Neural cell (in vitro differentiated cells): ENCODE measurements around the gene SCUBE2. TPM values are rescaled to one million over a fixed set of nuclear protein-coding genes. Genes with fewer than 3 reads are reported as not detected.

Experiments
- H2AFZ ChIP-seq: fragments of 200-600, 300-800 bp; sonication (generic), shearing (Covaris generic); 2 replicates; pipeline ENCODE4 v1.6.0; 2014; ENCODE audit warnings: low read depth, mild to moderate bottlenecking, antibody characterized with exemption, low read length, moderate library complexity
- H3F3A ChIP-seq: fragments of 200-600 bp; shearing (Covaris generic); 2 replicates; pipeline ENCODE4 v1.6.1; 2016; ENCODE audit warnings: mild to moderate bottlenecking, moderate library complexity, mixed read lengths, antibody characterized with exemption, low read length; ENCODE audit not compliant: insufficient read depth, poor library complexity, severe bottlenecking
- H3K27ac ChIP-seq: fragments of 200-600, 300-800 bp; sonication (generic), shearing (Covaris generic); 2 replicates; pipeline ENCODE4 v1.5.1; 2014; ENCODE audit warnings: mild to moderate bottlenecking, low read length, moderate library complexity
- H3K27me3 ChIP-seq: fragments of 300-800, 200-600 bp; sonication (generic), shearing (Covaris generic); 2 replicates; pipeline ENCODE4 v1.6.0; 2014; ENCODE audit warnings: mild to moderate bottlenecking, low read depth, low read length, moderate library complexity; ENCODE audit not compliant: insufficient read depth
- H3K36me3 ChIP-seq: fragments of 300-800, 200-600 bp; sonication (generic), shearing (Covaris generic); 2 replicates; pipeline ENCODE4 v1.5.1; 2014; ENCODE audit warnings: mild to moderate bottlenecking, antibody characterized with exemption, low read length, moderate library complexity; ENCODE audit not compliant: insufficient read depth
- H3K4me2 ChIP-seq: fragments of 300-800, 200-600 bp; sonication (generic), shearing (Covaris generic); 2 replicates; pipeline ENCODE4 v1.6.0; 2014; ENCODE audit warnings: mild to moderate bottlenecking, low read length
- H3K4me3 ChIP-seq: fragments of 300-800, 200-600 bp; sonication (generic), shearing (Covaris generic); 2 replicates; pipeline ENCODE4 v1.5.1; 2014; ENCODE audit warnings: mild to moderate bottlenecking, low read length, moderate library complexity
- H3K79me2 ChIP-seq: fragments of 200-600 bp; shearing (Covaris generic); replicated peaks from 2 replicates; pipeline ENCODE4 v1.6.0; 2014; ENCODE audit warnings: mild to moderate bottlenecking, low read length, moderate library complexity; ENCODE audit not compliant: insufficient read depth
- H3K9ac ChIP-seq: fragments of 300-800, 200-600 bp; sonication (generic), shearing (Covaris generic); 2 replicates; pipeline ENCODE4 v1.6.1; 2016; ENCODE audit warnings: mild to moderate bottlenecking, low read length, mixed read lengths
- H3K9me2 ChIP-seq: fragments of 200-600 bp; shearing (Covaris generic); 2 replicates; pipeline ENCODE4 v1.6.1; 2016; ENCODE audit warnings: mild to moderate bottlenecking, low read length, mixed read lengths; ENCODE audit not compliant: insufficient read depth
- H3K9me3 ChIP-seq: fragments of 200-600, 300-800 bp; sonication (generic), shearing (Covaris generic); 2 replicates; pipeline ENCODE4 v1.6.1; 2016; ENCODE audit warnings: mild to moderate bottlenecking, mixed run types, low read length, moderate library complexity, mixed read lengths
- H4K20me1 ChIP-seq: fragments of 200-600 bp; shearing (Covaris generic); 2 replicates; pipeline ENCODE4 v1.6.1; 2016; ENCODE audit warnings: mild to moderate bottlenecking, mixed run types; ENCODE audit not compliant: insufficient read depth
- CTCF ChIP-seq: fragments of 450-650 bp; IDR thresholded peaks from 2 replicates; pipeline ENCODE4 v1.5.1; 2014; ENCODE audit warnings: antibody characterized with exemption, mild to moderate bottlenecking, moderate library complexity; ENCODE audit not compliant: poor library complexity, severe bottlenecking
- EP300 ChIP-seq: fragments of 450-650 bp; conservative IDR thresholded peaks from 2 replicates; pipeline ENCODE4 v1.6.1; 2014; ENCODE audit warnings: antibody characterized with exemption, mild to moderate bottlenecking, moderate library complexity; ENCODE audit not compliant: poor library complexity, severe bottlenecking
- EZH2 ChIP-seq: fragments of 200-600, 300-800 bp; shearing (Covaris generic), sonication (generic); IDR thresholded peaks from 2 replicates; pipeline ENCODE4 v1.6.1; 2014; ENCODE audit warnings: antibody characterized with exemption, low read length, borderline replicate concordance, mild to moderate bottlenecking; ENCODE audit not compliant: insufficient read depth, poor library complexity, severe bottlenecking
- MXI1 ChIP-seq: fragments of 450-650 bp; conservative IDR thresholded peaks from 2 replicates; pipeline ENCODE4 v1.6.1; 2014; ENCODE audit warnings: antibody characterized with exemption, mild to moderate bottlenecking; ENCODE audit not compliant: poor library complexity, severe bottlenecking
- POLR2AphosphoS5 ChIP-seq: IDR thresholded peaks from 2 replicates; pipeline ENCODE4 v1.6.1; 2012
- RAD21 ChIP-seq: fragments of 450-650 bp; conservative IDR thresholded peaks from 2 replicates; pipeline ENCODE4 v1.6.1; 2014; ENCODE audit warnings: antibody characterized with exemption, mild to moderate bottlenecking, moderate library complexity
- SMC3 ChIP-seq: fragments of 450-650 bp; conservative IDR thresholded peaks from 2 replicates; pipeline ENCODE4 v1.6.1; 2014; ENCODE audit warnings: antibody characterized with exemption, mild to moderate bottlenecking, moderate library complexity; ENCODE audit not compliant: poor library complexity
- TAF1 ChIP-seq: IDR thresholded peaks from 2 replicates; pipeline ENCODE4 v1.6.1; 2012; ENCODE audit warnings: low read depth
- polyA plus RNA-seq: library from polyadenylated mRNA; depleted of rRNA; stranded (reverse); fragments of >200 nt; gene quantifications from 2 replicates; pipeline ENCODE4 v1.2.3, GENCODE V29; 2014
- TF ChIP-seq, protein P1 (sequence below): IDR thresholded peaks from 2 replicates; pipeline ENCODE4 v1.6.1; 2012; ENCODE audit warnings: borderline replicate concordance

Gene SCUBE2
- polyA plus RNA-seq, 1 donor from 2014 or later: 2.6 TPM

DNA sequence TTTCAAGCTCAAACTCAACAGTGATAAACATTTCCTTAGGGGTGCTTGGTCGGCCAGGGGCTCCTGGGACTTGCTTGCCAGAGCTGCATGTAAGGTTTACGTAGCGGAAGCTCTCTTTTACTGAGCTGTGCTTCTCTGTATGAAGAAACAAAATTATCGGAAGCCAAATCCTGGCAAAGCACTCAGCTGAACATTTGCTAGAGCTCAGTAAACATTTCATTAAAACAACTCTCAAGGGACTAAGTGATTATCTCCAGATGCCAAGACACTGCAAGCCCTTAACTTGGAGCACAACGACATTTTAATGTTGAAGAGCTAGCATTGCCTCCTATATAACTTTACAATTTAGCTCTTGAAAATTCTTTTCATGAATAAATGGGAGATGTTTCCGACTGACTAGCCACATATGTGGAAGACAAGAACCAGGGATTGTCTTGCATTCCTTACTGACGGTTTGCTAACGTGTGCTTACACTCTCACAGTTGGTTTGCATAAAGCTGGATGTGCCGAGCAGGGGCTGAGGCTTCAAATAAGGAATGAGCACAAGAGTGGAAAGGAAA, 43.4 kb downstream of the SCUBE2 start:
- Histone ChIP-seq H3K27ac (no peak overlapping the region), H2AFZ (no peak overlapping the region)

GRCh38 chr11:9046481-9046880, 44.9 kb downstream of the SCUBE2 start:
- no peaks in the 10 kb centered on the region for H4K20me1 ChIP-seq
- H3F3A ChIP-seq: no peaks in the 10 kb centered on the region
- H3K27me3 ChIP-seq: peaks cover 5% of the 10 kb centered on the region
- H3K4me3 ChIP-seq: no peak overlapping the region
- H3K9ac ChIP-seq: no peak overlapping the region
- no peaks in the 10 kb centered on the region for H3K36me3 ChIP-seq
- no peak overlapping the region for H3K4me2 ChIP-seq
- H3K27ac ChIP-seq: no peak overlapping the region
- no peaks in the 10 kb centered on the region for H3K9me2 ChIP-seq
- no peaks in the 10 kb centered on the region for H3K79me2 ChIP-seq
- no peak overlapping the region for H2AFZ ChIP-seq
- TF ChIP-seq MXI1: no peak
- no peak for TF ChIP-seq POLR2AphosphoS5
- TF ChIP-seq RAD21: no peak
- TF ChIP-seq EP300: no peak
- no peak for TF ChIP-seq EZH2
- TF ChIP-seq CTCF: no peak
- TF ChIP-seq TAF1: no peak
- H3K9me3 ChIP-seq: no peaks in the 10 kb centered on the region

More for the DNA sequence above, 43.4 kb downstream of the SCUBE2 start:
- H3K79me2 ChIP-seq: no peaks in the 10 kb centered on the region
- no peaks in the 10 kb centered on the region for H3F3A ChIP-seq
- no peak for TF ChIP-seq MXI1
- no peak for TF ChIP-seq CTCF
- no peak for TF ChIP-seq TAF1
- no peak for TF ChIP-seq RAD21
- TF ChIP-seq POLR2AphosphoS5: no peak
- no peak for TF ChIP-seq SMC3
- no peak for TF ChIP-seq EP300
- TF ChIP-seq, protein P1, sequence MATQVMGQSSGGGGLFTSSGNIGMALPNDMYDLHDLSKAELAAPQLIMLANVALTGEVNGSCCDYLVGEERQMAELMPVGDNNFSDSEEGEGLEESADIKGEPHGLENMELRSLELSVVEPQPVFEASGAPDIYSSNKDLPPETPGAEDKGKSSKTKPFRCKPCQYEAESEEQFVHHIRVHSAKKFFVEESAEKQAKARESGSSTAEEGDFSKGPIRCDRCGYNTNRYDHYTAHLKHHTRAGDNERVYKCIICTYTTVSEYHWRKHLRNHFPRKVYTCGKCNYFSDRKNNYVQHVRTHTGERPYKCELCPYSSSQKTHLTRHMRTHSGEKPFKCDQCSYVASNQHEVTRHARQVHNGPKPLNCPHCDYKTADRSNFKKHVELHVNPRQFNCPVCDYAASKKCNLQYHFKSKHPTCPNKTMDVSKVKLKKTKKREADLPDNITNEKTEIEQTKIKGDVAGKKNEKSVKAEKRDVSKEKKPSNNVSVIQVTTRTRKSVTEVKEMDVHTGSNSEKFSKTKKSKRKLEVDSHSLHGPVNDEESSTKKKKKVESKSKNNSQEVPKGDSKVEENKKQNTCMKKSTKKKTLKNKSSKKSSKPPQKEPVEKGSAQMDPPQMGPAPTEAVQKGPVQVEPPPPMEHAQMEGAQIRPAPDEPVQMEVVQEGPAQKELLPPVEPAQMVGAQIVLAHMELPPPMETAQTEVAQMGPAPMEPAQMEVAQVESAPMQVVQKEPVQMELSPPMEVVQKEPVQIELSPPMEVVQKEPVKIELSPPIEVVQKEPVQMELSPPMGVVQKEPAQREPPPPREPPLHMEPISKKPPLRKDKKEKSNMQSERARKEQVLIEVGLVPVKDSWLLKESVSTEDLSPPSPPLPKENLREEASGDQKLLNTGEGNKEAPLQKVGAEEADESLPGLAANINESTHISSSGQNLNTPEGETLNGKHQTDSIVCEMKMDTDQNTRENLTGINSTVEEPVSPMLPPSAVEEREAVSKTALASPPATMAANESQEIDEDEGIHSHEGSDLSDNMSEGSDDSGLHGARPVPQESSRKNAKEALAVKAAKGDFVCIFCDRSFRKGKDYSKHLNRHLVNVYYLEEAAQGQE: no peak
- no peak for TF ChIP-seq EZH2
- H3K9me2 ChIP-seq: no peaks in the 10 kb centered on the region
- peaks cover 4% of the 10 kb centered on the region for H3K27me3 ChIP-seq
- H3K4me3 ChIP-seq: no peak overlapping the region
- H3K4me2 ChIP-seq: no peak overlapping the region
- no peaks in the 10 kb centered on the region for H4K20me1 ChIP-seq
- H3K36me3 ChIP-seq: no peaks in the 10 kb centered on the region
- no peak overlapping the region for H3K9ac ChIP-seq
- H3K9me3 ChIP-seq: no peaks in the 10 kb centered on the region
